ENCODE data around the gene DPH5.

DNA sequence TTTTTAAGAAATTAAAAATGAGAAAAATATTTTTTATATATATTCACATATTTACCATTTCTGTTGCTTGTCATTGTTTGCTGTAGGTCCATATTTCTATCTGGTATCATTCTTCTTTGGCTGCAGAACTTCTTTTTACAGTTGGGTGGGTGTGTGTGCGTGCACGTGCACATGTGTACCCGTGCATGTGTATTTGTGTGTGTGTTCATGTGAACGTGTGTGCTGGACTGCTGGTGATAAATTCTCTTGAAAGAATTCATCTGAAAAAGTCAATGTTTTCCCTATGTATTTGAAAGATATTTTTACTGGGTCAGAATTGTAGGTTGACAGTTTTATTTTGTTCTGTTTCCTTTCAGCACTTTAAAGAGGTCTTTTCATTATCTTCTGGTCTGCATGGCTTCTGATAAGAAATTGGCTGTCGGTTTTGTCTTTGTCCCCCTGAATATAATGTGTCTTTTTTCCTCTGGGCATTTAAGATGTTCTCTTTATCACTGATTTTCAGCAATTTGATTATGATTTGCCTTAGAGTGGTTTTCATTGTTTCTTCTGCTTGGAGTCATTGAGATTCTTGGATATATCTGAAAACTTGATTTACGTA is 34.5 kb upstream of the DPH5 start:
- TF ChIP-seq, protein P1, sequence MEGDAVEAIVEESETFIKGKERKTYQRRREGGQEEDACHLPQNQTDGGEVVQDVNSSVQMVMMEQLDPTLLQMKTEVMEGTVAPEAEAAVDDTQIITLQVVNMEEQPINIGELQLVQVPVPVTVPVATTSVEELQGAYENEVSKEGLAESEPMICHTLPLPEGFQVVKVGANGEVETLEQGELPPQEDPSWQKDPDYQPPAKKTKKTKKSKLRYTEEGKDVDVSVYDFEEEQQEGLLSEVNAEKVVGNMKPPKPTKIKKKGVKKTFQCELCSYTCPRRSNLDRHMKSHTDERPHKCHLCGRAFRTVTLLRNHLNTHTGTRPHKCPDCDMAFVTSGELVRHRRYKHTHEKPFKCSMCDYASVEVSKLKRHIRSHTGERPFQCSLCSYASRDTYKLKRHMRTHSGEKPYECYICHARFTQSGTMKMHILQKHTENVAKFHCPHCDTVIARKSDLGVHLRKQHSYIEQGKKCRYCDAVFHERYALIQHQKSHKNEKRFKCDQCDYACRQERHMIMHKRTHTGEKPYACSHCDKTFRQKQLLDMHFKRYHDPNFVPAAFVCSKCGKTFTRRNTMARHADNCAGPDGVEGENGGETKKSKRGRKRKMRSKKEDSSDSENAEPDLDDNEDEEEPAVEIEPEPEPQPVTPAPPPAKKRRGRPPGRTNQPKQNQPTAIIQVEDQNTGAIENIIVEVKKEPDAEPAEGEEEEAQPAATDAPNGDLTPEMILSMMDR (IDR thresholded peaks at IDR 0.05), result no peak
- no peak for TF ChIP-seq ZFX (IDR thresholded peaks at IDR 0.05; ENCODE audit: borderline replicate concordance)
